BLaER1 (cell line): ENCODE data around the gene ARSG.
"Not testable (repeated sequence)": the region's sequence is repeated elsewhere in the genome, so short reads cannot be mapped to it uniquely, and the experiment has no call there.

Experiments used
- H3K27ac ChIP-seq: shearing (Covaris generic); formaldehyde crosslinking; 2 replicates; pipeline ENCODE4 v1.8.1; 2022
- H3K27me3 ChIP-seq: shearing (Covaris generic); formaldehyde crosslinking; 2 replicates; pipeline ENCODE4 v1.8.1; 2022
- H3K36me3 ChIP-seq: shearing (Covaris generic); formaldehyde crosslinking; 2 replicates; pipeline ENCODE4 v1.8.1; 2022
- H3K4me1 ChIP-seq: shearing (Covaris generic); formaldehyde crosslinking; 2 replicates; pipeline ENCODE4 v1.8.1; 2022
- H3K4me2 ChIP-seq: shearing (Covaris generic); formaldehyde crosslinking; 2 replicates; pipeline ENCODE4 v1.8.1; 2022
- H3K4me3 ChIP-seq: shearing (Covaris generic); formaldehyde crosslinking; 2 replicates; pipeline ENCODE4 v1.8.1; 2022
- H3K9ac ChIP-seq: shearing (Covaris generic); formaldehyde crosslinking; 2 replicates; pipeline ENCODE4 v1.8.1; 2022
- H3K9me3 ChIP-seq: shearing (Covaris generic); formaldehyde crosslinking; 2 replicates; pipeline ENCODE4 v1.8.1; 2022
- H4K20me1 ChIP-seq: shearing (Covaris generic); formaldehyde crosslinking; 2 replicates; pipeline ENCODE4 v1.8.1; 2022
- Cebpa-rat ChIP-seq: shearing (Covaris generic); IDR thresholded peaks from 2 replicates; pipeline ENCODE4 v1.8.1; 2022

ARSG gene

GRCh38 chr17:68302066-68302564 lies 10.8 kb downstream of the ARSG start:
- H3K36me3 ChIP-seq = no peaks in the 10 kb centered on the region
- H3K4me1 ChIP-seq = peaks cover 25% of the 10 kb centered on the region
- TF ChIP-seq Cebpa-rat = no peak
- H3K27me3 ChIP-seq = no peaks in the 10 kb centered on the region
- H3K9ac ChIP-seq = no peak overlapping the region
- no peak overlapping the region for H3K27ac ChIP-seq
- H4K20me1 ChIP-seq = no peaks in the 10 kb centered on the region
- peak overlapping the region; percentile 15; the same call in 1 of the 2 replicates for H3K4me2 ChIP-seq
- no peak overlapping the region for H3K4me3 ChIP-seq
- no peaks in the 10 kb centered on the region for H3K9me3 ChIP-seq

- no peak overlapping the region for H3K4me3 ChIP-seq
- H3K4me1 ChIP-seq = peaks cover 29% of the 10 kb centered on the region
- no peaks in the 10 kb centered on the region for H3K27me3 ChIP-seq
- TF ChIP-seq Cebpa-rat = no peak
- no peak overlapping the region for H3K27ac ChIP-seq
- no peaks in the 10 kb centered on the region for H3K36me3 ChIP-seq
- no peaks in the 10 kb centered on the region for H4K20me1 ChIP-seq
- H3K4me2 ChIP-seq = peak overlapping the region; percentile 15; the same call in 1 of the 2 replicates
- no peaks in the 10 kb centered on the region for H3K9me3 ChIP-seq
- no peak overlapping the region for H3K9ac ChIP-seq
These were observed 11.4 kb downstream of the ARSG start for GRCh38 chr17:68302666-68303065.

- H3K4me3 ChIP-seq = no peak overlapping the region
- no peaks in the 10 kb centered on the region for H3K27me3 ChIP-seq
- H3K36me3 ChIP-seq = no peaks in the 10 kb centered on the region
- no peak for TF ChIP-seq Cebpa-rat
- H3K4me2 ChIP-seq = no peak overlapping the region
- H3K9ac ChIP-seq = no peak overlapping the region
- peaks cover 32% of the 10 kb centered on the region for H3K4me1 ChIP-seq
- H4K20me1 ChIP-seq = no peaks in the 10 kb centered on the region
- H3K9me3 ChIP-seq = peaks cover 6% of the 10 kb centered on the region; the same call in 1 of the 2 replicates
- no peak overlapping the region for H3K27ac ChIP-seq
These were observed 13.4 kb downstream of the ARSG start for GRCh38 chr17:68304706-68305105.

- H3K4me2 ChIP-seq = no peak overlapping the region
- no peak for TF ChIP-seq Cebpa-rat
These were observed 13.8 kb downstream of the ARSG start for GRCh38 chr17:68305142-68305541.

GRCh38 chr17:68306819-68307218 lies 15.5 kb downstream of the ARSG start:
- Histone ChIP-seq H3K9me3 (peaks cover 6% of the 10 kb centered on the region; the same call in 1 of the 2 replicates), H4K20me1 (no peaks in the 10 kb centered on the region), H3K4me3 (no peak overlapping the region), H3K27me3 (no peaks in the 10 kb centered on the region), H3K36me3 (no peaks in the 10 kb centered on the region), H3K4me1 (peaks cover 34% of the 10 kb centered on the region), H3K27ac (peak overlapping the region; percentile 8; the same call in 1 of the 2 replicates), H3K4me2 (peak overlapping the region; percentile 46), H3K9ac (no peak overlapping the region)
- TF ChIP-seq Cebpa-rat = no peak

More at GRCh38 chr17:68305142-68305541, 13.8 kb downstream of the ARSG start:
- H3K4me3 ChIP-seq = no peak overlapping the region
- no peak overlapping the region for H3K27ac ChIP-seq
- H3K27me3 ChIP-seq = no peaks in the 10 kb centered on the region
- no peaks in the 10 kb centered on the region for H4K20me1 ChIP-seq
- no peaks in the 10 kb centered on the region for H3K36me3 ChIP-seq
- H3K9ac ChIP-seq = no peak overlapping the region
- H3K4me1 ChIP-seq = peaks cover 32% of the 10 kb centered on the region
- H3K9me3 ChIP-seq = peaks cover 6% of the 10 kb centered on the region; the same call in 1 of the 2 replicates

- H3K27ac ChIP-seq = no peak overlapping the region
- no peaks in the 10 kb centered on the region for H4K20me1 ChIP-seq
- no peaks in the 10 kb centered on the region for H3K36me3 ChIP-seq
- peaks cover 34% of the 10 kb centered on the region for H3K4me1 ChIP-seq
- peak overlapping the region; percentile 46 for H3K4me2 ChIP-seq
- no peak overlapping the region for H3K9ac ChIP-seq
- H3K27me3 ChIP-seq = no peaks in the 10 kb centered on the region
- H3K4me3 ChIP-seq = no peak overlapping the region
- TF ChIP-seq Cebpa-rat = no peak
- peaks cover 6% of the 10 kb centered on the region; the same call in 1 of the 2 replicates for H3K9me3 ChIP-seq
These were observed 16.1 kb downstream of the ARSG start for GRCh38 chr17:68307443-68307842.

GRCh38 chr17:68308486-68308885 lies 17.2 kb downstream of the ARSG start:
- H3K4me1 ChIP-seq = peaks cover 39% of the 10 kb centered on the region
- H4K20me1 ChIP-seq, H3K9ac ChIP-seq, H3K27ac ChIP-seq, H3K9me3 ChIP-seq, H3K4me2 ChIP-seq, H3K36me3 ChIP-seq, H3K4me3 ChIP-seq, H3K27me3 ChIP-seq: not testable (repeated sequence)

- H4K20me1 ChIP-seq, H3K4me3 ChIP-seq, H3K27me3 ChIP-seq, H3K27ac ChIP-seq, H3K9ac ChIP-seq, H3K4me2 ChIP-seq, H3K9me3 ChIP-seq, H3K36me3 ChIP-seq: not testable (repeated sequence)
- peaks cover 39% of the 10 kb centered on the region for H3K4me1 ChIP-seq
These were observed 17.9 kb downstream of the ARSG start for GRCh38 chr17:68309066-68309670.

GRCh38 chr17:68310152-68310551 lies 18.9 kb downstream of the ARSG start:
- Histone ChIP-seq H3K4me3 (no peak overlapping the region), H3K4me1 (peaks cover 48% of the 10 kb centered on the region), H3K27me3 (no peaks in the 10 kb centered on the region), H4K20me1 (no peaks in the 10 kb centered on the region), H3K27ac (no peak overlapping the region), H3K4me2 (no peak overlapping the region), H3K36me3 (no peaks in the 10 kb centered on the region), H3K9me3 (peaks cover 6% of the 10 kb centered on the region; the same call in 1 of the 2 replicates), H3K9ac (no peak overlapping the region)
- TF ChIP-seq Cebpa-rat = no peak

GRCh38 chr17:68314916-68315535 lies 23.7 kb downstream of the ARSG start:
- H3K4me1 ChIP-seq = peaks cover 48% of the 10 kb centered on the region
- no peaks in the 10 kb centered on the region for H3K27me3 ChIP-seq
- H3K4me2 ChIP-seq = peak overlapping the region; percentile 5; the same call in 1 of the 2 replicates

More at GRCh38 chr17:68314916-68315535, 23.7 kb downstream of the ARSG start:
- no peak for TF ChIP-seq Cebpa-rat
- no peak overlapping the region for H3K9ac ChIP-seq
- H3K36me3 ChIP-seq = no peaks in the 10 kb centered on the region
- H3K9me3 ChIP-seq = no peaks in the 10 kb centered on the region
- H3K4me3 ChIP-seq = no peak overlapping the region
- no peaks in the 10 kb centered on the region for H4K20me1 ChIP-seq
- no peak overlapping the region for H3K27ac ChIP-seq
